ENCODE results near the gene SMG1.
A peak's percentile ranks its signal among the peaks of the same experiment; 100 is the strongest.
"Not testable (repeated sequence)": the region's sequence is repeated elsewhere in the genome, so short reads cannot be mapped to it uniquely, and the experiment has no call there.

The SMG1 gene

DNA sequence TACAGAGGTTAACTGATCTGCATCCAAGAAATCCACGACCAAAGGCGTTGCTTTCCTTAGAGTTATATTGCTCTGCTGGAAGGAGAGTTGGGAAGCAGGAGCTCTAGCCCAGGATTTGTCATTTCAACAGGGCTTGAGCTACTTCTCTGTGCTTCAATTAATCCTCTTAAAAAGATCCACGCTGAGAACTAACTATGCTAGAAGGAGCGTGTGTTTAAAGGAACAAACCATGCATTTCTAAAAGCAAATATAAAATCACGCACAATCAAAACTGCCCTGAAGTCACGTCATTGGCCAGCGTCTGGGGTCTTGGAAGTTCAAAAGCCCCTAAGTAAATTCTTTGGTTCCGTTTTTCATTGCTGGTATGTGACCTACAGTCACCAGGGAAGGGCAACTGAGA lies 125.9 kb downstream of the SMG1 start:
- no peak for DNase-seq (ENCODE audit: low read depth, low spot score)

DNA sequence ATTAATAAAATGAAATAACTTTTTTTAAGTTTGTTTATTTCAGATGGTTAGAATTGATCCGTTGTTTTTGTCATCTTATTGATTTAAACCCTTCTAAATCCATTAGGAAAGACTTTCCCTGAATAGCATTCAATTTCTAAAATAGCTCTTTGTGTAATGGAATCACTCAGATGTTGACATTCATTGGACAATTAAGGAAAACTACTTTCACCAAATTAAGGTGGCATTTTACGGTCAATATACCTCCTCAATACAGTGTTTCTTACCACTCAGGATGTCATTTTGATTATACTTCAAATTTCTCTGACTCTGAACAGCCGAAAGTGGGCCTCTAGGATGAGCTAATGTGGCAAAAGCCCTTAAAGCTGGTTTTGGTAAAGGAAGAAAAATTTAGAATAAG lies 126.7 kb downstream of the SMG1 start:
- no peak for DNase-seq (ENCODE audit: low read depth, low spot score)

DNA sequence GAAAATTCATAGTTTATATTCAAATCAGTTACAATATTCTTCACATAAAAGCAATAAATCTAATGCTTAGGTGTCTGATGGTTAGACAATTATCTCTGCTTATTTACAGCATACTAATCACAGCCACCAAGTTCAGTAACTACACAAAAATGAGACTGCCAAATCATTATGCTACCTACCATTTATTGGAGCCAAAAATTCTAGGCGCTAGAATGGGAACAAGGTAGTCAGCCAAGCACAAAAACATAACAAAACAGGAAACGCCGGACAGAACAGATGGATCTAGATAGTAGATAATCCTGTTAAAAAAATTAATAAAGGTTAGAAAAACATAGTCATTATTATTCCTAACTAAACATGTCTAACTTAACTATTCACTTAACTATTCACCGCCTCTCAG lies 128.5 kb downstream of the SMG1 start:
- DNase-seq (ENCODE audit: low read depth, low spot score), result no peak

DNA sequence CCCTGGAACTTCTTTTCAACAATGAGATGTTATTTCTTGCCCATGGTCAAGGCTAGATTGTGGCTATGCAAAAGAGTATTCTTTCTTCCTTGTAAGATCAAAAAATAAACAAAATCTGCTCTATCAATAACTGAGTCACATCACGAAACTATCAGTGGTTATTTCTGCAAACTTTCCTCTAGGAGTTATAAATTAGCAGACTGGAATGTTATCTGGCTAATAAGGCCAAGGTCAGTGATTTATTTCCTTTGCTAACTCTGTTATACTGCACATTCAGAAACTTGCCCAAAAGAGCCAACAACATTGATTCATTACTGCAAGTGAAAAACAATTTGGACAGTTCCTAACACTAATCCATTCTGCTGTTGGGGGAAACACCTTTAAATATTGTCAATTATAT lies 129.8 kb downstream of the SMG1 start:
- DNase-seq (ENCODE audit: low read depth, low spot score), result no peak

DNA sequence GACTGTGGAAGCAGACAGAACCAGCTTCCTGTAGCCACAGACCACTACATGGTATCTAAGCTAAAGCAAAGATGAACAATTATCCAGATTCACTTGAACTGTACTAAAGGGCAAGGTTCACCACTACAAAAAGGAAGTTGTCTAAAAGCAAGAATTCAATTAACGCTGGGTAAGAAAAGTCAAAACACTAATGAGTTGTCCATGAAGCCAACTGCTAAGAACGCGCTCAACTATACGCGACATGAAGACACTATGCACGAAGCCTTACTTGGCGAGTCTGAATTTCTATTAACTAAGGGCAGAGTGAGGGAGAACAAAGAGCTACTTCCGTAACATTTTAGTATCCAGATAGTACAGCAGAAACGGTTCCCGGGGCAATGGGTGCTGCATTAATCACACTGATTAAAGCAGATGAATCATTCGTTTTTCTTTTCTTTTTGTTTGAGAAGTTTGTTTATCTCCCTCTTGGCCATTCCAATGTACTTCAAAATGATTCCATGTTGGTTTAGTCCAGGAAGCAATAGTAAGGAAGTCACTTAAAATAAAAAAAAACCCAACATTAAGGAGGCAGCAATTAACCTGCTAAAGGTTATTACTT lies 133.3 kb downstream of the SMG1 start:
- DNase-seq (ENCODE audit: low read depth, low spot score), result no peak

DNA sequence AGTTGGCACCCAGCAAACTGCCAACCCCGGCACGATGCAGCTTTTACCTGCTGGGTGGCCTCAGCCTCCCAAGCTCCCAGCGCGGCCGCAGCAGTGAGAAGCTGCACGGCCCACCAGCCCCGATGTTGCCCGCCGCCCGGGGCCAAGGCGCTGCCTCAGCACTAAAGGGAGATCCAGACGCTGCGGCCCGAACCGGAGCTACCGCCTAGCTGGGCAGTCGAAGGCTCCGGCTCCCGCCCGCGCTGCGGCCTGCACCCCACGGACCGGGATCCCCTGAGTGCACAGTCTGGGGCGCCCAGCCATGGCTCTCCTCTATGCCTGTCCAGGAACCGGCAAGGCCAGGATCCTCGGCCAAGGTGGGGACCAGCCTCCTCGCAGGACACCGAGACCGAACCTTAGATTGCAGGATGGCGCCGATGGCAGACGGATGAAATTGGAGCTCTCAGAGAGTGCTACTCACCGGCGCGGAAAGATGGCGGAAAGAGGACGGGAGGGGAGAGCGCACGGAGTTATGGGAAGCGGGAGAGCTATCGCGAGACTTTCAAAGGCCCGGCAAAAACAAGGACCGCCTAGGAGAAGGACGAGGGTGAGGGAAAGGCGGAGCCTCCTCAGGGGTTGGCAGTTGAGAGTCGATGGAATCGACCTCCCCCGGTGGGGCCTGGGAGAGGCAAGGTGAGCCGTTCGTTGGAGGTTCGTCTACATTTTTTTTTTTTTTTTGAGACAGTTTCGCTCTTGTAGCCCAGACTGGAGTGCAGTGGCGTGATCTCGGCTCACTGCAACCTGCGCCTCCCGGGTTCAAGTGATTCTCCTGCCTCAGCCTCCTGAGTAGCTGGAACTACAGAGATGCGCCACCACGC lies 136.1 kb downstream of the SMG1 start, which contains the start of gene RPS15A:
Gene RPS15A (minus strand): TSS at position 485 of the 857 bp plus-strand sequence. CDS start 1,221 bp downstream, outside the sequence.
- peak; percentile 87 for DNase-seq (ENCODE audit: low read depth, low spot score)

DNA sequence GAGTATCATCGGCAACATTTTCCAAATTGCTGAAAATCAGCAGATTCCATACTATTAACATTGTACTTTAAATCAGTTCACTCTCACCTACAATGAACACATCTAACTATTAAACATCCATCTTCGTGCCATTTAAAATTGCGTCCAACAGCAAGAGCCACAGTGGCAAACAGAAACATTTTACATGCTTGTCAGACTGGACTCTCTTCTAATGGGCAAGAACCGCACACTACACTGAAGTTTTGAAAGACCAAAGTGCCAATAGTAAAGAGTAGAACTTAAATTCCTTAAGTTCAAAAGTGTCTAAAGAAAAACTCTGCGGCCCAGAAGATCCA lies 136.7 kb downstream of the SMG1 start:
- no peak for DNase-seq (ENCODE audit: low read depth, low spot score)

DNA sequence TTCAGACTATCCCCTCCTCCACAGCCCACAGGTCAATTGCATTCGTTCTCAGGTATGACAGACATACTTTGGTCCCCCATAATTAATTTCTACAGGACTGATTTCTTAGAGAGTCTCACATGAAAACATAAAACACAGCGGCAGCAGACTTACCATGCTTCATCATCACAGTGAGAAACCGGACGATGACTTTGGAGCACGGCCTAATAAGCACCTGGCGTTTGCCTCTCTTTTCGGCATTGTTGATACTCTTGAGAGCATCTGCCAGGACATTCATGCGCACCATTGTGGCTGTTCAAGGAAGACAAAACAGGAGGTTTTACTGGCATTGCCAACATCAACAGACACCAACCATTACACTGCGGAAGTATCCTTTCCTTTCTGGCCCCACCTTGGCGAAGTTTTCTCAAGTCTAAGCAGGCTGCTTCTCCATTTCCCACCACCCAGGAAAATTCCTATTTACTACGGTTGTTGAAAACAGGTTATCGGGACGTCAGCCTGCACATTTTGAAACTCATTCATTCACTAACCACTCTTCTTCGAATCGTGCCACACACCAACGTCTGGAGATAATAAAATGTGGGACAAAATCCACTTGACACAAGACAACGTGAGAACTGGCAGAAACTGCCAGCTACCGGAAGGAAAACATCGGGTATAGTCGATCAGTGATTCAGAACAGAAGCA lies 137.2 kb downstream of the SMG1 start:
- DNase-seq (ENCODE audit: low read depth, low spot score), result no peak

DNA sequence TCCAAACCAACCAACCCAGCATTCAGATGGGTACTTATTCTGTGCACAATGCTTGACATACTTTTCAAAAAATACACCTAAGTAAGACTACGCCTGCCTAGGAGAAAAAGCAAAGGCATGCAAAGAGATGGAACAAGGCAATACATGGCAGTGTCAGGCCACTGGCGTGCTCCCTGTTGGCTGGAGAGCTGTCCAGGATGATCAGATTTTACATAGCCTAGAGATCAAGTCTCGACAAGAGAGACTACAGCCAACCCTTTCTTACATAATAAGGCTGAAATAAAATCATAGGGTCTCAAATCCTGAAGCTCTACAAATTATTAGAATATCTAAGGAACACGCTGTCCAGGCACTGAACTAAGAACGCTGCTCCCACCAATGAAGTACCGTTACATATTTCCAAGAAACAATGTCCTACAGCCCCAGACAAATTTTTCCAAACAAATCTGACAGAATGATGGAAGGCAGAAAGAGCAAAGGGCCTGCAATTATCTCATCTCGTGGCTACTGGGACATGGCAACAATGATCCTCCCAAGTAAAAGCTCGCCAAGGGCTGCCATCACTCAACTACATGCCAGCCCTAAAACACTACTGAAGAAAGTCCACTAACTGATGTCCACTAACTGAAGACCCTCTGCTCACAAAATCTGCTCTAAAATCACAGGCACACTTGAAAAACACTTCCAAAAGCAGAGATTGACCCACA lies 141.1 kb downstream of the SMG1 start:
- no peak for DNase-seq (ENCODE audit: low read depth, low spot score)

DNA sequence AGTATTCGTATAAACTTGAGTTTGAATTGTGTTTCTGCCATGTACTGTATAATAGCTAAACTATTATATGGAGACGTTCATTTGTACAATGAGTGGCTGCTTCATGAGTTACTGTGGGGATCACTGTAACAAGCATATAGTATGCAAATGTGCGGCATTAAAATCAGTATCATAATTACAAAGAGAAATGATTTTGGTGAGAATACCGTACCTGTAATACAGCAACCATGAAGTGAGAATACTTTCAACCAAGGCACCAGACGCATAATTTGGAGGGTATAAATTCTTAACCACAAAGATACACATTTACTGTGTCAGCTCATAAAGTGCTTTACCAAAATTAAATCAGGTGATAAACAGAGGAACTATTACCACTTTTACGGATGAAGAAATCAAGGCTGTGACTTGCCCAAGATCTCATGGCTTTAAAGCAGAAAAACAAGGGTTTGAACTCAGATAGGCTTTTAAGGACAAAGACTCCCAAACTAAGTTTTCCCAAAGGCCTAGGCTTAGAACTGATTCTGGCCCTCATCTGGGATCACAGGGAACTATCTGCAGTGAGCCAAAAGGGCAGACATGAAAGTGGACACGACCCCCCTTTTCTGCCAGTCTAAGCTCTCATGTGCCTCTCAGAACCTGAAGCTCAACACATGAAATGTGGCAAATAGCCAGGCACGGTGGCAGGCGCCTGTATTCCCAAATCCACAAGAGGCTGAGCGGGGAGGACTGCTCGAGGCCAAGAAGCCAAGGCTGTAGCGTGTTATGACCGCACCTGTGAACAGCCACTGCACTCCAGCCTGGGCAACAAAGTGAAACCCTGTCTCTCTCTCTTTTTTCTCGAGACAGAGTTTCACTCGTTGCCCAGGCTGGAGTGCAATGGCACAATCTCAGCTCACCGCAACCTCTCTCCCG lies 142.5 kb downstream of the SMG1 start:
- no peak for DNase-seq (ENCODE audit: low read depth, low spot score)

DNA sequence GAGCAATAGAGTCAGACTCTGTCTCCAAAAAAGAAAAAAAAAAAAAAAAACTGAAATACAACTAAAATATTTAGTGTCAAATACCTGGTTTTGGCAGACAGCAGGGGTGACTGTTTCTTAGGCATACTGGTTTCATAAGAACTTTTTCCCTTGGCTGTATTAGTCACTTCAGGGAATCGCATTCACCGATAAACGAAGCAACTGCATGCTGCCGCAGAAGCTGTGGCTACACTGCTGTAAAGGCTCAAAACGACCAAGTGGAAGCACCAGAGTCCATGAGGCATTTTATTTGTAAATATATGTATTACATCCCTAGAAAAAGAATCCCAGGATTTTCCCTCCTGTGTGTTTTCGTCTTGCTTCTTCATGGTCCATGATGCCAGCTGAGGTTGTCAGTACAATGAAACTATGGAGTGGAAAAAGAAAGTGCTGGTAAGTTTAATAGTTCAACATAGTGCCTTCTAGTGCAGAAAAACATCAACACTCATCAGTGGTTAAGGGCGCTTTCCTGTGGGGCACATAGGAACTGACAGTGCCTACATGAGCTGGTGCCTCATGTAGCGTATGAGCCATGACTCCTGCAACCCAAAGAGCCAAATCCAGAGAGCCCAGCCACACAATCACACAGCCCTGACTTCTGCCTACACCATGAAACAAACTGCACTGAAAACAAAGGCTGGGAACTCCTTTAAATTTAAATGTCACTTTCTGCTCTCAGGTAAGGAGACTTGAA lies 143.3 kb downstream of the SMG1 start:
- no peak for DNase-seq (ENCODE audit: low read depth, low spot score)

DNA sequence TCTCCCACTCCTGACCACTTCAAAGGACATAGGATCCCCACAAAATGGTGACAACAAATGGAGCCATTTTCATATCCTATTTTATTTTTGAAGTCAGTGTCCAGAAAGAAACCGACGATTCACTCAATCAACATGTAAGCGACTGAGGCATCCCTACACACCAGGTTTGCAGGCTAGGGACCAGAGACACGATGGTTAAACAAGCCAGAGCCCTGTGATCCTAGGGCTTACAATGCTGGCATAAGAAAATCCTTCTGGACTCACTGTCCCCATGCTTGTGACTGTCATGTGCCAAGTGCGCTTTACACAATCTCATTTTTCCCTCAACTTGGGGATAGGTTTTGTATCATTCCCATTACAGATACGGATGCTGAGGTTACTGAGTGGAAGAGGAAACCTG lies 145.0 kb downstream of the SMG1 start:
- DNase-seq (ENCODE audit: low read depth, low spot score), result not testable (repeated sequence)

DNA sequence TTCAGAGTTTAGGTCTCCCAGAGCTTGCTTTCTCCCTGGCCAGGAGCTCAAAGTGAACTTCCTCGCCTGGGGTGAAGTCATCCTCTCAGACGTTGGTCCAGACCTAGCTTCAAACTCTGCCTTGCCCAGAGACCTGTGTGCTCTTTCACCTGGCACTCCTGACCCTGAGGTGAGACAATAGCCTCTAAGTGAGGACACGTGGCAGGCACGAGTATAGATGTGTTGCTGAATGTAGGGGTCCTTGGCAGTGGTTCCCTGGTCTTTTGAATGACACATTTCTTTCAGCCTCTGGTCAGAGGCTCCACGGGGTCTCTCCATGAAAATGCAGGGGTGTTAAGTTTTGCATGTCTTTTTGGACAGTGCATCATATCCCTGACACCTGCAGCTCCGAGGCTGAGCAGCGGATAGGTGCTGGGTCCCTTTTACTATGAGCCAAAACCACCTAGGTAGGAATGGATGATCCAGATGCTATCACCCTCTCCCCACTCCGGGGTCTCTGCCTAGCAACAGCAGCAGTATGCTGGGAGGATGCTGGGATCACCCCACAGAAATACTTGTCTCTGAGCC lies 145.7 kb downstream of the SMG1 start:
- DNase-seq (ENCODE audit: low read depth, low spot score), result not testable (repeated sequence)

DNA sequence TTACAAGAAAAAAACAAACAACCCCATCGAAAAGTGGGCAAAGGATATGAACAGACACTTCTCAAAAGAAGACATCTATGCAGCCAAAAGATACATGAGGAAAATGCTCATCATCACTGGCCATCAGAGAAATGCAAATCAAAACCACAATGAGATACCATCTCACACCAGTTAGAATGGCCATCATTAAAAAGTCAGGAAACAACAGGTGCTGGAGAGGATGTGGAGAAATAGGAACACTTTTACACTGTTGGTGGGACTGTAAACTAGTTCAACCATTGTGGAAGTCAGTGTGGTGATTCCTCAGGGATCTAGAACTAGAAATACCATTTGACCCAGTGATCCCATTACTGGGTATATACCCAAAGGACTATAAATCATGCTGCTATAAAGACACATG lies 148.5 kb downstream of the SMG1 start:
- DNase-seq (ENCODE audit: low read depth, low spot score), result not testable (repeated sequence)

DNA sequence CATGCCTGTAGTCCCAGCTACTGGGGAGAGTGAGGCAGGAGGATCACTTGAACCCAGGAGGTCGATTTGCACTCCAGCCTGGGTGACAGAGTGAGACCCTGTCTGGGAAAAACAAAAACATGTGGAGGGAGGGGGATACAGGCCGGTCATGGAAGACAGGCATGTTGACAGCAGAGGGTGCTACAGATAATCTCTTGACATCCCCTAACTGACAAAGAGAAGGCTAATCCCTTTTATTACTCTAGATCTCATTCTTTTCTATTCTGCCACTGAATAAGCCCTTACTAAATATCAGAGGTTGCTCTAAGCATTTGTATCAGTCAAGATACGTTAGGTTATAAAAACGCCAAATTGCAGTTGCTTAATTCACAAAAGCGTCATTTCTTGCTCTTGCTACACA lies 149.9 kb downstream of the SMG1 start:
- not testable (repeated sequence) for DNase-seq (ENCODE audit: low read depth, low spot score)

DNA sequence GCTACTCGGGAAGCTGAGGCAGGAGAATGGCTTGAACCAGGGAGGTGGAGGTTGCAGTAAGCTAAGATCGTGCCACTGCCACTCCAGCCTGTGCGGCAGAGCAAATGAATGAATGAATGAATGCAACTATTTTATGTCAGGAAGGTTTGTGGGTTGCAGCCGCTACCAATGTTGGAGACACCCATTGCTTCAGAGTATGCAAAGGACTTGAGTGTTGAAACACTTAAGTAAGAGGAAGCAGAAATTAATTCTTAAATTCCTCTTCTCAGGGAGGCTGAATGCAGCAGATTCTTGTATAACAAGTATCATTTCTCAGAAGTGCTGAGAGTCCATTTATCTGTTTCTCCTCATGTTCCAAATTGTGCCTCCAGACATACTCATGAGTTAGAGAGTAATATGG lies 151.6 kb downstream of the SMG1 start:
- not testable (repeated sequence) for DNase-seq (ENCODE audit: low read depth, low spot score)

DNA sequence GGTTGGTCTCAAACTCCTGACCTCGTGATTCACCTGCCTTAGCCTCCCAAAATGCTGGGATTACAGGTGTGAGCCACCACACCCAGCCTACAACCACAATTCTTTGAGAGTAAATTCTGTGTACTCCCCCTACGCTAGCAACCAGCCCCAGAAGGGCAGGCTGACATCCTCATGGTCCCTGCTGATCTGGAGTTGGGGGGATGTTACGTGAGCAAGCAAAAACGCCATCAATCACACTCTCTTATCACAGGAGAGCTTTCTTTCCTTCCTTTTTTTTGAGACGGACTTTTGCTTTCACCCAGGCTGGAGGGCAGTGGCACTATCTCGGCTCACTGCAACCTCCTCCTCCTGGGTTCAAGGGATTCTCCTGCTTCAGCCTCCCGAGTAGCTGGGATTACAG lies 154.0 kb downstream of the SMG1 start:
- DNase-seq (ENCODE audit: low read depth, low spot score), result not testable (repeated sequence)

DNA sequence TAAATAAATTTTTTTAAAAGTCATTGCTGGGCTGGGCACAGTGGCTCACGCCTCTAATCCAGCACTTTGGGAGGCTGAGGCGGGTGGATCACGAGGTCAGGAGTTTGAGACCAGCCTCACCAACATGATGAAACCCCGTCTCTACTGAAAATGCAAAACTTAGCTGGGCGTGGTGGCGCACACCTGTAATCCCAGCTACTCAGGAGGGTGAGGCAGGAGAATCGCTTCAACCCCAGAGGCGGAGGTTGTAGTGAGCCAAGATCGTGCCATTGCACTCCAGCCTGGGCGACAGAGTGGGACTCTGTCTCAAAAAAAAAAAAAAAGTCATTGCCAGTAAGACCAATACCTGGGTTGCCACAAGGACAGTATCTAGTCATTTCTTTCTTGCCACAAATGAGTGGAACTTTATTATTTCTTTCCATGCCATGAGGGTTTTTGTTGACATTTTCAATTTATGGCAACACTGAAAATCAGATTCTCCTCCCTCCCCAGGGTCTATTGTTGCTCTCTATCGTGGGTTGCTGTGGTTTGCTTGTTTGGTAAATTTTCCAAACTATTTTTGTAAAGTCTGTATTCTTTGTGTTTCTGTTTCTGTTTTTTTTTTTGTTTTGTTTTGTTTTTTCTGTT lies 155.8 kb downstream of the SMG1 start:
- not testable (repeated sequence) for DNase-seq (ENCODE audit: low read depth, low spot score)

DNA sequence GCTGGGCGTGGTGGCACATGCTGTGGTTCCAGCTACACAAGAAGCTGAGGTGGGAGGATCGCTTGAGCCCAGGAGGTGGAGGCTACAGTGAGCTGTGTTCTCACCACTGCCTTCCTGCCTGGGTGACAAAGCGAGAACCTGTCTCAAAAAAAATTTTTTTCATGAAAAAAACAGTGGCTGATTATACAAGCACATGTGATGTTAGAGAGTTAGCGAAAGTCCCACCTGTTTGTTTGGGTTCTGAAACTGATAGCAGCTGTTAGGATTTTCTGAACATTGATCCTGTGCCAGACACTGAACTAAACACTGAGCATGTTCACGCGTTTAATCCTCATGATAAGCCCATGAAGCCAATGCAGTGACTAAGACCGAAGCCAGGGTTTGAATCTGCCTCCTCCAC lies 159.0 kb downstream of the SMG1 start:
- DNase-seq (ENCODE audit: low read depth, low spot score), result not testable (repeated sequence)
